Measurements from ENCODE around the gene SMIM38.
"Not testable (repeated sequence)": the region's sequence is repeated elsewhere in the genome, so short reads cannot be mapped to it uniquely, and the experiment has no call there.

SMIM38 gene

DNA sequence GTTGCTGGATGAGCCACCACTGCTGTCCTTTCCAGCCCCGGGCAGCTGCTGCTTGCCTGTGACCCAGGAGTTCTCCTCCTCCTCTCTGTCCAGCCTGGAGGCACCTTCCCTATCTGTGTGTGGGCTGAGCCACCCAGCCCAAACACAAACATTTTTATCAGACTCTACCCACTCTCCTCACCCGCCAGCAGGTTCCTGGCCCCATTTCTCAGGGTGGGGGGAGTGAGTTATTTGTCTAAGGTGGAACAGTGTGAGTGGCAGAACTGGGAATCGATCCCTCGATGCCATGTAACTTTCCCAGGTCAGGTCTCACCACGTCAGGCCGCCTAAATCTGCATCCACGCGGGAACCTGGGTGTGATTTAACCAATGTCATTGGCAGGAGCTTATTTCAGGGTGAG is 20.8 kb upstream of the SMIM38 start:
- Histone ChIP-seq H3K9ac (ENCODE audit: low read length) (no peak overlapping the region), H3K4me3 (ENCODE audit: low read length) (no peak overlapping the region), H3K9me3 (ENCODE audit: control insufficient read depth, low read length) (peaks cover 4% of the 10 kb centered on the region), H3K4me1 (ENCODE audit: control insufficient read depth, insufficient read depth, low read length) (peaks cover 72% of the 10 kb centered on the region), H3K36me3 (ENCODE audit: control insufficient read depth, insufficient read depth, low read length) (no peaks in the 10 kb centered on the region), H3K27me3 (ENCODE audit: control insufficient read depth, insufficient read depth, low read length) (no peaks in the 10 kb centered on the region)

DNA sequence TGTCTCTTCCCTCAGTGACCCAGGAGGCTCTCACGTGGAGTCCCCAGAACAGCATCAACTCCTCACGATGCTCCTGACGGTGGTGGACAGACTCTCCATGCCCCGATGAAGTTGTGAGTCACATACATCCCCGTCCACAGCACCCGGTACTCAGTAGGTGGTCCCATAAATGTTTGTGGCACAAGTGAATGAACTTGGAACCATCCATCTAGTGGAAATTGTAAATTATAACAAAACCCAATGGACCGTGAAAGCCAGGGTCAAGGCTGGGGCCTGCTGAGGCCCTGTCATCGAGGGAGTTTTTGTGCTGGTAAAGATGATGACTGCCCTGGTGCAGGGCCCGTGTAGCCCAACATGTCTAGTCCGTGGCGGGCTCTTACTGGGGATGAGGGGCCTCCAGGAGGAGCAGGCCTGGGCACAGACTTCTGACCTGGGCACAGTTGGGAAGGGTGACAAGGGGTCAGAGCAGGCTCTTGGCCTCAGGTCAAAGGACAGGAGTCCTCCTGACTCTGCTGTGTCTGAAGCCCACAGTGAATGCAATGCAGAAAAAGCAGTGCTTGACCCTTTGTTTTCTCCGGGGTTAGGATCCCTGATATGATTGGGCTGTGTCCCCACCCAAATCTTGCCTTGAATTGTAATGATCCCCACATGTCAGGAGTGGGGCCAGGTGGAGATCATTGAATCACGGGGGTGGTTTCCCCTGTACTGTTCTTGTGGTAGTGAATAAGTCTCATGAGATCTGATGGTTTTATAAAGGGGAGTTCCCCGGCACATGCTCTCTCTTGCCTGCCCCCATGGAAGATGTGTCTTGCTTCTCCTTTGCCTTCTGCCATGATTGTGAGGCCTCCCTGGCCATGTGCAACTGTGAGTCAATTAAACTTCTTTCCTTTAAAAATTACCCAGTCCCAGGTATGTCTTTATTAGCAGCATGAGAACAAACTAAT is 20.0 kb upstream of the SMIM38 start:
- peaks cover 72% of the 10 kb centered on the region for H3K4me1 ChIP-seq (ENCODE audit: control insufficient read depth, insufficient read depth, low read length)
- H3K4me3 ChIP-seq (ENCODE audit: low read length), result no peak overlapping the region
- peaks cover 4% of the 10 kb centered on the region for H3K9me3 ChIP-seq (ENCODE audit: control insufficient read depth, low read length)
- H3K27me3 ChIP-seq (ENCODE audit: control insufficient read depth, insufficient read depth, low read length), result no peaks in the 10 kb centered on the region
- no peak overlapping the region for H3K9ac ChIP-seq (ENCODE audit: low read length)
- no peaks in the 10 kb centered on the region for H3K36me3 ChIP-seq (ENCODE audit: control insufficient read depth, insufficient read depth, low read length)

DNA sequence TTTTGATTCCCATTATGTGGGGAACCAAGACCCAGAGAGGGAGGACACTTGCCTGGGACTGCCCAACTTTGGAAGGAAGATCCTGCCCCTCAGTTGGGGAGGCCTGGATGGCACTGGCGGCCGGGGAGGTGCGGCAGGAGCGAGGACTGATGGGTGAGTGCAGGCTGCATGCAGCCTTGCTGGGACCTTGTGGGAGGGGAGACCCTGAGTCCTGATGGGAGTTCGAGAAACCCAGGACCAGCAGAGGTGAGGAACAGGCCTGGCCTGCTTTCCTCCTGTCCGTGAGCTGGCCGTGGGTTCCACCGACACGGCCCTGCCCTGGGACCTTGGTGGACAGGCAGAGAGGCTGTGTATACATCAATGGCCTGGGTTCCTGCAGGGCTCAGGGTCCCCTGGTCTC is 19.3 kb upstream of the SMIM38 start:
- Histone ChIP-seq H3K4me3 (ENCODE audit: low read length) (no peak overlapping the region), H3K36me3 (ENCODE audit: control insufficient read depth, insufficient read depth, low read length) (no peaks in the 10 kb centered on the region), H3K9ac (ENCODE audit: low read length) (no peak overlapping the region), H3K27me3 (ENCODE audit: control insufficient read depth, insufficient read depth, low read length) (no peaks in the 10 kb centered on the region), H3K9me3 (ENCODE audit: control insufficient read depth, low read length) (peaks cover 4% of the 10 kb centered on the region), H3K4me1 (ENCODE audit: control insufficient read depth, insufficient read depth, low read length) (peaks cover 65% of the 10 kb centered on the region)

DNA sequence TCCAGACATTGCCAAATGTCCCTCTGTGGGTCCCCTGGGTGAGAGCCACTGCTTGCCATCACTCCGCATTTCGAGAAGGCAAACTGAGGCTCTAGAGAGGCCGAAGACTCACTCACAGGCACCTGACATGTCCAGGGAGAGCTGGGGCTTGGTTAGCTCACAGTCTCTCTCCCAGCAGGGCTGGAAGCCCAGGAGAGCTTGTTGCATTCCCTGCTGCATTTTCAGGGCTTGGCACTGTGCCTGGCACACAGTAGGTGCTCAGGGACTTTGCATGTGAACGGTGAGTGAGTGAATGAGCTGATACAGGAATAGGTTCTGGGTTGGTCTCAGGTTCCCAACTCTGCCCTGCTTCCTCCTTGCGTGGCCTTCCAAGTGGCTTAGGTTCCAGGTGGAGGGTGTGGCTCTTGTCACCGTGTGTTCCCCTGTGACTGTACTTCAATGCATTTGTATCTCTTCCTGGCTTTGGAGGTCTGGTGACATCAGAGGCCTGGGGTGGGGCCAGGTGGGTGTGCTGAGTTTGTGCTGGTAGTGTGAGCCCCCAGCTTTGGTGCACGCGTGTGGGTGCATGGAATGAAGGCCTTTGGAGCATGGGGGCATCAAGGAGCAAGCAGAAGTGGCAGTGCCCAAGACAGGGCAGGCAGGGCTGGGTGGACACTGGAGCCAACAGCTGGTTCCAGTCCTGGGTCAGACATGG is 18.4 kb upstream of the SMIM38 start:
- Histone ChIP-seq H3K9me3 (ENCODE audit: control insufficient read depth, low read length) (peaks cover 4% of the 10 kb centered on the region), H3K36me3 (ENCODE audit: control insufficient read depth, insufficient read depth, low read length) (no peaks in the 10 kb centered on the region), H3K4me3 (ENCODE audit: low read length) (no peak overlapping the region), H3K9ac (ENCODE audit: low read length) (no peak overlapping the region), H3K4me1 (ENCODE audit: control insufficient read depth, insufficient read depth, low read length) (peaks cover 57% of the 10 kb centered on the region), H3K27me3 (ENCODE audit: control insufficient read depth, insufficient read depth, low read length) (no peaks in the 10 kb centered on the region)

DNA sequence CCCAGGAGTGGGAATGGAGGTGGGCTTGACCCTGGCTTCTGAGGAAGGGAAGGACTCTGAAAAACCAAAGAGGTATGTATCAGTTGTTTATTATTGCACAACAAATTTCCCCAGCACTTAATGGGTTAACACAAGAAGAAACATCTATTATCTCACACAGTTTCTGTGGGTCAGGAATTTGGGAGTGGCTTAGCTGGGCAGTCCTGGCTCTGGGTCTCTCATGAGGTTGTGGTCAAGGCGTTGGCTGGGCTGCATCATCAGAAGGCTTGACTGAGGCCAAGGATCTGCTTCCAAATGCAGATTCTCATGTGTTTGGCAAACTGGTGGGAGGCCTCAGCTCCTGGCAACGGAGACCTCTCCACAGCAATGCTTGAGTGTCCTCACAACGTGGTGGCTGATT is 17.5 kb upstream of the SMIM38 start:
- no peaks in the 10 kb centered on the region for H3K36me3 ChIP-seq (ENCODE audit: control insufficient read depth, insufficient read depth, low read length)
- H3K27me3 ChIP-seq (ENCODE audit: control insufficient read depth, insufficient read depth, low read length), result no peaks in the 10 kb centered on the region
- no peak overlapping the region for H3K9ac ChIP-seq (ENCODE audit: low read length)
- H3K4me1 ChIP-seq (ENCODE audit: control insufficient read depth, insufficient read depth, low read length), result peaks cover 52% of the 10 kb centered on the region
- H3K9me3 ChIP-seq (ENCODE audit: control insufficient read depth, low read length), result peaks cover 2% of the 10 kb centered on the region
- H3K4me3 ChIP-seq (ENCODE audit: low read length), result no peak overlapping the region

DNA sequence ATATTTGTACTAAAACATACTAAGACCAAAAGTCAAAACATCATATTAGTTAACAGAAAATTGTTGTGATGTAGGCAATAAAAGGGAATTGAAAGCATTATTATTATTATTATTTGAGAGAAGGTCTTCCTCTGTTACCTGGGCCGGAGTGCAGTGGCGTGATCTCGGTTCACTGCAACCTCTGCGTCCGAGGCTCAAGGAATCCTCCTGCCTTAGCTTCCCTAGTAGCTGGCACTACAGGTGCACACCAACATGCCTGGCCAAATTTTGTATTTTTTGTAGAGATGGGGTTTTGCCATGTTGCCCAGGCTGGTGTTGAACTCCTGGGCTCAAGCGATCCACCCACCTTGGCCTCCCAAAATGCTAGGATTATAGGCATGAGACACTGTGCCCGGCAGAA is 15.6 kb upstream of the SMIM38 start:
- peaks cover 40% of the 10 kb centered on the region for H3K4me1 ChIP-seq (ENCODE audit: control insufficient read depth, insufficient read depth, low read length)
- H3K4me3 ChIP-seq (ENCODE audit: low read length); H3K9me3 ChIP-seq (ENCODE audit: control insufficient read depth, low read length); H3K9ac ChIP-seq (ENCODE audit: low read length); H3K27me3 ChIP-seq (ENCODE audit: control insufficient read depth, insufficient read depth, low read length); H3K36me3 ChIP-seq (ENCODE audit: control insufficient read depth, insufficient read depth, low read length): not testable (repeated sequence)

DNA sequence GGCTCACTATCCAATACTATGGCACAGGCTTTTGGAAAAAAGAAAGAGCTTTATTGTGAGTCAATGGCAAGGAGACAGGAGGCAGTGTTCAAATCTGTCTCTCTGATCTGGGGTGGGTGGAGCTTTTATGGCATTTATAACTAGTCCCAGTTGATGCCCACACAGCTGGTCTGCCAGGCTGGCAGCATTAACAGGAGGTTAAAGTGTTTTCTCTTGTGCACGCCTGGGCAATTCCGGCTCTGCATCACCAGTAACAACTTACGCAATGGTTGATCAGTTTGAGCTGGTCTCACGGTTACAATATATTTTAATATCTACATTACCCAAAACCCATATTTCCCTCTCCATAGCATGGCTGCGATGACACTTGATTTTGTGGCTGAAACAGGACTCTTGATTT is 15.1 kb upstream of the SMIM38 start:
- Histone ChIP-seq H3K4me3 (ENCODE audit: low read length) (no peak overlapping the region), H3K4me1 (ENCODE audit: control insufficient read depth, insufficient read depth, low read length) (peaks cover 35% of the 10 kb centered on the region), H3K9ac (ENCODE audit: low read length) (no peak overlapping the region), H3K36me3 (ENCODE audit: control insufficient read depth, insufficient read depth, low read length) (no peaks in the 10 kb centered on the region), H3K9me3 (ENCODE audit: control insufficient read depth, low read length) (no peaks in the 10 kb centered on the region), H3K27me3 (ENCODE audit: control insufficient read depth, insufficient read depth, low read length) (no peaks in the 10 kb centered on the region)

DNA sequence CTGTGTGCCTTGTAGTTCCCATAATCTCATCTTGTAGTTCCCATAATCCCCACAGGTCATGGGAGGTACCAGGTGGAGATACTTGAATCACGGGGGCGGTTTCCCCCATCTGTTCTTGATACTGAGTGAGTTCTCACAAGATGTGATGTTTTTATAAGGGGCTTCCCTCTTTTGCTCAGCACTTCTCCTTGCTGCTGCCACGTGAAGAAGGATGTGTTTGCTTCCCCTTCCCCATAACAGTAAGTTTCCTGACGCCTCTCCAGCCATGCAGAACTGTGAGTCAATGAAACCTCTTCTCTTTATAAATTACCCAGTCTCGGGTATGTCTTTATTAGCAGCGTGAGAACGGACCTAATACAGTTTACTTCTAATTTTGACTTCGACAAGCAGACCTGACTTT is 14.0 kb upstream of the SMIM38 start:
- Histone ChIP-seq H3K9me3 (ENCODE audit: control insufficient read depth, low read length) (no peaks in the 10 kb centered on the region), H3K36me3 (ENCODE audit: control insufficient read depth, insufficient read depth, low read length) (no peaks in the 10 kb centered on the region)

DNA sequence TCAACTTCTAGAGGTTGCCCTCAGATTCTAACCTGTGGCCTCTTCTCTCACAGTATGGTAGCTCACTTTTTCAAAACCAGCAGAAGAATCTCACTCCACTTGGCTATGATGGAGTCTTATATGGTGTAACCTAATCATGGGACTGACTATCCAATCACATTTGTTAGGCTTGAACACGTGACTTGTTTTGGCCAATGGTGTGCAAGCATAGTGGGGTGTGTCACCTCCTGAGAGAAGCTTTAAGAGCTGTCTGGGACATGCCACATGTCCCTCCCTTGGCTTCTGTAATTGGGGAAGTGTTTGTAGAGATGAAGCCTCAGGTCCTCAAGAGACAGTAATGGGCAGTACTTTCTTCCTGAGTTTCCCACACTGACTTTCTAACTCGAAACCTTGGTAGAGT is 12.8 kb upstream of the SMIM38 start:
- H3K9me3 ChIP-seq (ENCODE audit: control insufficient read depth, low read length), result no peaks in the 10 kb centered on the region

More for the DNA sequence above, 14.0 kb upstream of the SMIM38 start:
- H3K4me1 ChIP-seq (ENCODE audit: control insufficient read depth, insufficient read depth, low read length), result peaks cover 24% of the 10 kb centered on the region
- H3K4me3 ChIP-seq (ENCODE audit: low read length), result no peak overlapping the region
- no peak overlapping the region for H3K9ac ChIP-seq (ENCODE audit: low read length)
- no peaks in the 10 kb centered on the region for H3K27me3 ChIP-seq (ENCODE audit: control insufficient read depth, insufficient read depth, low read length)

DNA sequence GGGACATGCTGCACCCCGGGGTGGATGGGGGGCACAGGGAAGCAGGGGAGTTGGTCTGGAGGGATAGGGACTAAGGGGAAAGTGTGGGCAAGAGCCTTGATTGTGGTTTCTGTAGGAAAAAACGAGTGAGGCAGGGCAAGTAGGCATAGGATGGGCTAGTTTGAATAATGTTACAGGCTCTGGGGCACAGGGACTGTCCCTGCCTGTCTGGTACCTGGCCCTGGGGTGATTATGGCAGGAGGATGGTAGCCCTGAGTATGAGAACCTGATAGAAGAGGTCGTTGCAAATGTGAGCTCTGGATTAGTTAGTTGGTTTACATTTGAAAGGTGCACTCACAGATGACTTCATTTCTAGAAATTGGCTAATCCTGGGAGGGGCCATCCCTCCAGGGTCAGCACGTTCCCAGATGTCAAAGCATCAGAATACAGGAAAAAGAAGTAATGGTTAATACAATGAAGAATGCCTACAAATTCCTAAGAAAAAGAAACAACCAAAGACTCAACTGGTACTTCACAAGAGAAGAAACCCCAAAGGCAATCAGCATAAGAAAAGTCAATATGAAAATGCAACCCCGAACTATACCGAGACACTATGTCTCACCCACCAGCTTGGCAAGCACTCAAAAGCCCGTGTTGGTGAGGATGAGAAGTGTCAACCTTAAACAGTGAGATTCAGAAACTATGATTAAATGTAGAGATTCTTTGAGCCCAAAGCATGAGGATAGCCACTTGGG is 11.3 kb upstream of the SMIM38 start:
- Histone ChIP-seq H3K9ac (ENCODE audit: low read length) (no peak overlapping the region), H3K4me3 (ENCODE audit: low read length) (no peak overlapping the region), H3K36me3 (ENCODE audit: control insufficient read depth, insufficient read depth, low read length) (no peaks in the 10 kb centered on the region), H3K4me1 (ENCODE audit: control insufficient read depth, insufficient read depth, low read length) (no peaks in the 10 kb centered on the region), H3K9me3 (ENCODE audit: control insufficient read depth, low read length) (no peaks in the 10 kb centered on the region), H3K27me3 (ENCODE audit: control insufficient read depth, insufficient read depth, low read length) (no peaks in the 10 kb centered on the region)

More for the DNA sequence above, 12.8 kb upstream of the SMIM38 start:
- H3K36me3 ChIP-seq (ENCODE audit: control insufficient read depth, insufficient read depth, low read length), result no peaks in the 10 kb centered on the region
- no peak overlapping the region for H3K9ac ChIP-seq (ENCODE audit: low read length)
- peaks cover 12% of the 10 kb centered on the region for H3K4me1 ChIP-seq (ENCODE audit: control insufficient read depth, insufficient read depth, low read length)
- no peak overlapping the region for H3K4me3 ChIP-seq (ENCODE audit: low read length)
- H3K27me3 ChIP-seq (ENCODE audit: control insufficient read depth, insufficient read depth, low read length), result no peaks in the 10 kb centered on the region

DNA sequence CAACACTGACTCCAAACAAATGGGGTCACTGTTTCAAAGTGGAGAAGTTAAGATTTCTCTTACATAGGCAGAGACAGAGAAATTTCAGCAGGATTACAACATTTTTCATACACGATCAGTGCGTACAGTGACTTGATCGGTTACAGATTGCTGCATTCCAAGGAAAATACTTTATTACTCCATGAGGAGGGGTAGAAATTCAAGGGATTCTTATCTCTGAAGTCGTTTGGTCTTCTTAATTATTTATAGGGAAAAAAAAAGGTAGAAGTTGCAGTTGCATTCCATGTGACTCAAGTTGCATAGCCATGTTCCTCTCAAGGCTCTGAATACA is 10.7 kb upstream of the SMIM38 start:
- no peaks in the 10 kb centered on the region for H3K9me3 ChIP-seq (ENCODE audit: control insufficient read depth, low read length)
- no peak overlapping the region for H3K4me3 ChIP-seq (ENCODE audit: low read length)
- no peak overlapping the region for H3K9ac ChIP-seq (ENCODE audit: low read length)
- H3K36me3 ChIP-seq (ENCODE audit: control insufficient read depth, insufficient read depth, low read length), result no peaks in the 10 kb centered on the region
- no peaks in the 10 kb centered on the region for H3K4me1 ChIP-seq (ENCODE audit: control insufficient read depth, insufficient read depth, low read length)
- H3K27me3 ChIP-seq (ENCODE audit: control insufficient read depth, insufficient read depth, low read length), result no peaks in the 10 kb centered on the region

DNA sequence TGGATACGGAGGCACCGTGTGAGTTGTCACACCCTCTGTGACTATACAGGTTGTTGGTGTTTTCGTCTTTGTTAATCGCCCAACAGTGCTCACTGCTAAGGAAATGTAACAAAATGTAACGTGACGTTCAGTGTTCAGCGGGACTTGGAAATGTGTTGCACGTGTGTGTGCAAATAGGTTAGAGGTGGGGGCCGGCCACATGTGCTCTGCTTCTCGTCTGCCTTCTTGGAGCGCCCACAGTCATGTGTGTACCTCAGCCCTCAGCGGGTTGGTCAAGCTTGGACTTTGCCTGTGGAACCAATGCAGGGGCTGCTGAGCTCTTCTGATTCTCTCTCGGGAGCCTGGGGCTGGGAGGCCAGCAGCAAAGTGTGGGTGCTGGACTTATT is 7.4 kb upstream of the SMIM38 start:
- H3K36me3 ChIP-seq (ENCODE audit: control insufficient read depth, insufficient read depth, low read length), result no peaks in the 10 kb centered on the region

More for the DNA sequence above, 7.4 kb upstream of the SMIM38 start:
- Histone ChIP-seq H3K27me3 (ENCODE audit: control insufficient read depth, insufficient read depth, low read length) (no peaks in the 10 kb centered on the region), H3K4me1 (ENCODE audit: control insufficient read depth, insufficient read depth, low read length) (no peaks in the 10 kb centered on the region), H3K9ac (ENCODE audit: low read length) (no peak overlapping the region), H3K9me3 (ENCODE audit: control insufficient read depth, low read length) (no peaks in the 10 kb centered on the region), H3K4me3 (ENCODE audit: low read length) (no peak overlapping the region)

All from mucosa of stomach (tissue), 1 donor.